Smooth muscle cell (in vitro differentiated cells): ENCODE data around the gene SBNO1. TPM values are rescaled to one million over a fixed set of nuclear protein-coding genes. Genes with fewer than 3 reads are reported as not detected.

Experiments
- DNase-seq: peaks from one replicate; lab custom pipeline; 2025; ENCODE audit not compliant: unreplicated experiment; lab: John Stamatoyannopoulos, UW
- H2AFZ ChIP-seq: fragments of 200-600 bp; sonication (generic); 2 replicates; pipeline ENCODE4 v1.6.0; 2016; ENCODE audit warnings: antibody characterized with exemption, low read depth, mild to moderate bottlenecking
- H3F3A ChIP-seq: fragments of 200-600 bp; sonication (generic); 2 replicates; pipeline ENCODE4 v1.6.0; 2017; ENCODE audit warnings: antibody characterized with exemption, low read depth
- H3K27ac ChIP-seq: fragments of 200-600 bp; sonication (generic); 2 replicates; pipeline ENCODE4 v1.5.1; 2016; ENCODE audit warnings: low read depth, mild to moderate bottlenecking
- H3K27me3 ChIP-seq: fragments of 200-600 bp; sonication (generic); 2 replicates; pipeline ENCODE4 v1.6.1; 2016; ENCODE audit warnings: low read depth, mild to moderate bottlenecking
- H3K36me3 ChIP-seq: fragments of 200-600 bp; sonication (generic); 2 replicates; pipeline ENCODE4 v1.5.1; 2016; ENCODE audit warnings: low read depth
- H3K4me1 ChIP-seq: fragments of 200-600 bp; sonication (generic); 2 replicates; pipeline ENCODE4 v1.5.1; 2016; ENCODE audit warnings: low read depth
- H3K4me2 ChIP-seq: fragments of 200-600 bp; sonication (generic); 2 replicates; pipeline ENCODE4 v1.6.0; 2016; ENCODE audit warnings: mild to moderate bottlenecking
- H3K4me3 ChIP-seq: fragments of 200-600 bp; sonication (generic); 2 replicates; pipeline ENCODE4 v1.5.1; 2016; ENCODE audit warnings: mild to moderate bottlenecking
- H3K79me2 ChIP-seq: fragments of 200-600 bp; sonication (generic); 2 replicates; pipeline ENCODE4 v1.6.0; 2016; ENCODE audit warnings: low read depth, mild to moderate bottlenecking
- H3K9ac ChIP-seq: fragments of 200-600 bp; sonication (generic); 2 replicates; pipeline ENCODE4 v1.6.0; 2016; ENCODE audit warnings: low read depth
- H3K9me3 ChIP-seq: fragments of 200-600 bp; sonication (generic); replicated peaks from 2 replicates; pipeline ENCODE4 v1.5.1; 2016; ENCODE audit warnings: low read depth
- H4K20me1 ChIP-seq: fragments of 200-600 bp; sonication (generic); 2 replicates; pipeline ENCODE4 v1.6.0; 2016; ENCODE audit warnings: low read depth
- CTCF ChIP-seq: fragments of 200-600 bp; sonication (generic); IDR thresholded peaks from 2 replicates; pipeline ENCODE4 v1.5.1; 2017; ENCODE audit warnings: borderline replicate concordance, mild to moderate bottlenecking, antibody characterized with exemption; ENCODE audit not compliant: insufficient read depth, poor library complexity, severe bottlenecking
- WGBS: methylation state at CpG from one replicate; pipeline ENCODE4 v1.1.7; 2016; ENCODE audit warnings: low lambda C conversion rate; 5-methylcytosine and 5-hydroxymethylcytosine counted together
- polyA plus RNA-seq: library from polyadenylated mRNA; unstranded; fragments of >200 nt; fragmentation: Nextera tagmentation; extraction: Ambion mirVana; gene quantifications from 2 replicates; pipeline ENCODE4 v1.2.1, GENCODE V29; 2016
- total RNA-seq: library from RNA; depleted of rRNA; stranded (reverse); fragments of >200 nt; gene quantifications from 2 replicates; pipeline ENCODE4 v1.2.3, GENCODE V29; 2014

Gene SBNO1
- total and polyA plus RNA-seq, 2 experiments from 2014 or later, result 14.6 to 24.5 TPM

DNA sequence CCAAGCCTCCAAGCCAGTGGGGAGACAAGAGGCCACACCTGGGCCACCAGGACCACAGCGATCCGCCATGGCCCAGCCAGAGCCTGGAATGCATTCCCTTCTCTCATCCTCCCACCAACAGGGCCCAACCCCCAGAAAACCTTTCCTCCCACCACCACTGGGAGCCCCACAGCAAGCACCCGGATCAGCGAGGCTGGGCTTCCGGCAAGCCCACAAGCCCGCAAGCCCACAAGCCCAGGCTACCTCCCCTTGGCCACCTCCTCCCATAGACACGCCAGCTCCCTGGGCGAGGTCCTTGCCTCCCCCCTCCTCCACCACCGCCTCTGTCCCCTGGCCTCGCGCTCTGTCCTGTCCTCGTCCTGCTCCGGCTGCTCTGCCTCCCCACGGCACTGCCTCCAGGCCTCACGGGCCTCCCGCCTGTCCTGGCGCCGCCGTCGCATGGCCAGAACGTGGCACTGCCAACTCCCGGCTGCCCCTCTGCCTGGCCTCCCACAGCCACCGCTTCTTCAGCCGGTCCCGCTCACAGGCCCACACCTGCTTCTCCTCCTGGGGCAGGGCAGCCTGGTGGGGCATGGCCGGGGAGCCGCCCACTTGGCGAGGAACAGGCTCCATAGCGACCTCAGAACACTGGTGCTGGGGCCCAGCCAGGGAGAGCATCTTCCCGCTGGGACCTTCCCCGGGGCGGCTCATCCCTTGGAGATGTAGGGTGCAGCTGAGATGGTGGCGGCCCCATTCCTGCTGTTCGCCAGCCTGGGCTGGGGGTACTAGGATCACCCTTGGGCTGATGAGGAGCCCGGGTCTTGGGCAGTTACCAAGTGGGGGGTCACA, 98.6 kb downstream of the SBNO1 start:
- H3K4me3 ChIP-seq, result no peak overlapping the region
- no peak overlapping the region for H3K9ac ChIP-seq
- no peaks in the 10 kb centered on the region for H3K27me3 ChIP-seq
- H3K4me2 ChIP-seq, result no peak overlapping the region
- peaks cover 16% of the 10 kb centered on the region for H3K4me1 ChIP-seq
- peaks cover 41% of the 10 kb centered on the region for H3K79me2 ChIP-seq
- H3K36me3 ChIP-seq, result no peaks in the 10 kb centered on the region
- no peak overlapping the region for H3K27ac ChIP-seq
- no peak for TF ChIP-seq CTCF
- H4K20me1 ChIP-seq, result peaks cover 74% of the 10 kb centered on the region
- no peak for DNase-seq
- no peaks in the 10 kb centered on the region for H3K9me3 ChIP-seq
- WGBS, result 97% methylated on average over 33 of the region's 35 CpGs
- no peaks in the 10 kb centered on the region for H3F3A ChIP-seq
- no peak overlapping the region for H2AFZ ChIP-seq

DNA sequence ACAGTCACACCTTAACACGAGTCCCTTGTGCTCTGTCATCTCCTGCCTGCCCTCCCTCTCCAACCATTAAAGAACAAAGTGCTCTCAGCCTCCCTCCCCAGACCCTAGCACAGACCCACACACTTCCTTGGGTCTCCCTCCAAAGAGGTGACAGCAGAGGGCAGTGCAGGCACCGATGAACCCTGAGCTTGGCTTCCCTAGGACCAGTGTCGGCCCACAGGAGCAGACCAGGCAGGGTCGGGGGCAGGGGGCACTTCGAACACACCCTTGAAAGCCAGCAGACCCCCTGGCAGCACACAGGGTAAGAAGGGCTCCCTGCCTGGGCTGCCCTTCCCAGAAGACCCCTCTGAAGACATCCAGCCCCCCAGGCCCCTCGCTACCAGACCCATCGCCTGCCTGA, 100.0 kb downstream of the SBNO1 start:
- no peak overlapping the region for H2AFZ ChIP-seq
- WGBS, result 81% methylated on average over 7 of the region's 7 CpGs
- H3K4me2 ChIP-seq, result no peak overlapping the region
- DNase-seq, result no peak
- H3K36me3 ChIP-seq, result no peaks in the 10 kb centered on the region
- no peaks in the 10 kb centered on the region for H3K27me3 ChIP-seq
- H3K9me3 ChIP-seq, result no peaks in the 10 kb centered on the region
- H4K20me1 ChIP-seq, result peaks cover 79% of the 10 kb centered on the region
- peaks cover 20% of the 10 kb centered on the region for H3K4me1 ChIP-seq
- no peak overlapping the region for H3K4me3 ChIP-seq
- H3F3A ChIP-seq, result no peaks in the 10 kb centered on the region
- no peak overlapping the region for H3K27ac ChIP-seq
- H3K79me2 ChIP-seq, result peaks cover 35% of the 10 kb centered on the region
- no peak overlapping the region for H3K9ac ChIP-seq
- TF ChIP-seq CTCF, result no peak

DNA sequence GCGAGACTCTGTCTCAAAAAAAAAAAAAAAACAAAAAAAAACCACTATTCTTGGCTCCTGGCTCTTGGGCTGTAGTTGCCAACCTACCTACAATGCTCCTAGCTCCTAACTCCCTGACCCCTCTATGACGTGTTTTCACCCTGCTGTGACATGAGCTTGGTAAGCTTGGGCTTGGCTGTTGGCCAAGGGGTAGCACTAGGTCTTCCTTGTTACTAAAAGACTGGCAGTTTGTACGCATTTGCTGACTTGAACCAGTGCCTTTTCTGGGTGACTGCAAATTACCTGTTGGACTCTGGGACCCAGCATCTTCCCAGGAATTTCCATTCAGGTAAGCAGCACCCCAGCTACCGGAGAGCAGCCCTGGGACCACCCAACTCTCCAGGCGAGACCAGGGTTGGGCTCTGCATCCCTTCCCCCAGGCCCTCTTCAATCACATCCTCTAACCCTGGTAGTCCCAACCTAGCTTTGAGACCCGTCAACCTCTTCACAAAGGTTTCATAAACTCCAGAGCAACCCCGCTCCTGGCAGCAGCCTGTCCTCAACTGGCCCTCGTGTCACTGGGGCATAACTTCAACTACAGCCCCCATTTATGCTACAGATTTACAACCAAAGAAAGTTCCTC, 101.3 kb downstream of the SBNO1 start:
- Histone ChIP-seq H3K4me3 (no peak overlapping the region), H3K27me3 (no peaks in the 10 kb centered on the region), H3K9ac (no peak overlapping the region), H3F3A (no peaks in the 10 kb centered on the region), H2AFZ (no peak overlapping the region), H3K4me2 (no peak overlapping the region), H3K9me3 (no peaks in the 10 kb centered on the region), H3K4me1 (peaks cover 15% of the 10 kb centered on the region), H3K79me2 (peaks cover 22% of the 10 kb centered on the region), H4K20me1 (peaks cover 79% of the 10 kb centered on the region), H3K27ac (no peak overlapping the region), H3K36me3 (no peaks in the 10 kb centered on the region)
- no peak for TF ChIP-seq CTCF
- WGBS, result 95% methylated on average over 8 of the region's 8 CpGs
- no peak for DNase-seq
